GM18511 (cell line): ENCODE results near the gene DZIP1L.
A peak's percentile ranks its signal among the peaks of the same experiment; 100 is the strongest.

Experiments
- ATAC-seq: cut with Tn5 transposase; IDR thresholded peaks from one replicate; pipeline ENCODE4 v1.9.1; 2021; ENCODE audit warnings: mild to moderate bottlenecking, moderate library complexity; ENCODE audit not compliant: unreplicated experiment

Gene DZIP1L

DNA sequence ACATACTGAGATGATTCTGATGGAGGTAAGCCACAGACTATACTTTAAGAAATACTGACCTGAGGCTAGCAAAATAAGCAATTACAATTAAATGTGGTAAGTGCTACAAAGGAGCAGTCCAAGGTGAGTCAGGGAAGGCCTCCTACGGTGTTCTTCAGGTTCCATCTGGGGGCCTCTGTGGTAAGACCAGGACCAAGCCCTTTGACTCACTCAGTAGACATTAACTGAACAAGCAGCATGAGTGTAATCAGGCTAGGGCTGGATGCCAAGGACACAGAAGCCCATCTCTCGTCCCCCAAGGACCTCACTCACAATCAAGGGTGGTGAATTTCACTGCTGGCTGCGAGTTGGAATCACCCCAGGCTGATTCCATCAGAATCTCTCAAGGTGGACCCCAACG lies 37.3 kb downstream of the DZIP1L start:
- ATAC-seq, result no peak

DNA sequence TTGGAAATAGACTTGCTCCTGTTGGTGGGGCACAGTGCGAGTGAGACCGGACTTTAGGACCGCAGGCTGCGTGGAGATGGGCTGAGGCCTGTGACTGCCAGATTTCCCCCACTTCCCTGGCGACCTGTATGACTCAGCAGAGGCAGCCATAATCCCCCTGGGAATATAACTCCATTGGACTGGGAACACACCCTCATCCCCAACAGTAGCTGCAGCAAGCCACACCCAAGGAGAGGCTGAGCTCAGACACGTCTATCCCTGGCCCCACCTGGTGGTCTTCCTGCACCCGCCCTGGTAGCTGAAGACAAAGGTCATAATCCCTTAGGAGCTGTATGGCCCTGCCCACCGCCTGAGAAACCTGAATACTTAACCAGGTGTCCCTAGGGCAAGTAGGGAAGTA lies 42.6 kb downstream of the DZIP1L start:
- no peak for ATAC-seq

DNA sequence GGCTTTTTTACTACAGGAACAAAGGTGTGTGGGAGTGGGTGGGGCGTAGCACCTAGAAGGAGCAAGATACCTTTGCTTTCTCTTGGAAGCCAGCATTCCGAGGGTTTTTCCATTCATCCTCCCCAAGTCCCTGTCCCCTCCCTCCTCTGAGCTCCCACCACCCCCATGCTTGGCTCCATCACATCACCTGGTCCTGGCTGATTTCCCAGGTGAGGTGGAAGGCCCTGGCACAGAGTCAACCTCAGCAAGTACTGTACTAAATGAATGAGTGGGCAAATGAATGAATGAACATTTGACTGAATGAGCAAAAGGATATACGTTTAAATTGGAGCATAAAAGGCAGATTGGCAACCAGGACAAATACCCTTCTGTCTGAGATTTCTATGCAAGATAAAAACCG lies 45.4 kb downstream of the DZIP1L start:
- no peak for ATAC-seq

DNA sequence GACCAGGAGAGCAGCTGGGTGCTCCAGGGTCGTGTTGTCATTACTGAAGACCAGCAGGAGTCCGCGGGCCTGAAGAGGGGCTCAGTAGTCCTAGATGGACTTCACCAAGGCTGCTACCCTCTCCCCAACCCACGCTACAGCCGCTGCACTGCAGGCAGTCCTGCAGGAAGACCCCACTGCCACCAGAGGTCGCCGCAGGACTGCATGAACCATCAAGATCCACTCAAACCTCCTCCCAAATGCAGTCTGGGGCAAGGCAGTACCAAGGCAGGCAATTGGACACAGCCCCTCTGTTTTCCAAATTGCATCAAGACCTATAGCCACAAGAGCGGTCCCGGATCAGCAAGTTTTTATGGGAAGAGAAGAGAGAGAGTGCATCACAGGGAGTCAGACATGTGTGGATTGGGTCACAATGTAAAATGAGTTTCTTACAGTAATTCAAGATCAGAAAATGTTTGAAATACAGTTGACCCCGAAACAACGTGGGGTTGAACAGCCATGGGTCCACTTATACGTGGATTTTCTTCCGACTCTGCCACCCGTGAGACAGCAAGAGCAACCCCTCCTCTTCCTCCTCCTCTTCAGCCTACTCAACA lies 46.7 kb downstream of the DZIP1L start:
- ATAC-seq, result peak; percentile 78

DNA sequence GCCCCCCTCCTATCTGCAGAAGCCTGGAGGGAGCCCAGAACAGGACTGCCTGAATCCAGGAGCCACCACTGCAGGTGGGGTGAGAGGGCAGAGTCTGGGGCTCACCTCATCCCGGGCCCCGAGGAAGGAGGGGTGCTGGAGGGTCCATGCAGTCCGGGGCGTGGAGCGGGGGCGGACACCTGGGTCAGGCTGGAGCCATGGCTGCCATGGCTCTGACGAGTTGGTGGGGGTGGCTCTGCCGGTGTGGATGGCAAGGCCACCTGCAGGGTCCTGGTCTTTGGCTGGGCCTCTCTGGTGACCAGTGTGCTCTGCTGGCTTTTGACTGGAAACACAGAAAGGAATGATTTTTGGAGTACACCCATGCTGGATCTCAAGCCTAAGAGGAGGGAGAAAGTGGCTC lies 47.4 kb downstream of the DZIP1L start:
- ATAC-seq, result peak; percentile 7

DNA sequence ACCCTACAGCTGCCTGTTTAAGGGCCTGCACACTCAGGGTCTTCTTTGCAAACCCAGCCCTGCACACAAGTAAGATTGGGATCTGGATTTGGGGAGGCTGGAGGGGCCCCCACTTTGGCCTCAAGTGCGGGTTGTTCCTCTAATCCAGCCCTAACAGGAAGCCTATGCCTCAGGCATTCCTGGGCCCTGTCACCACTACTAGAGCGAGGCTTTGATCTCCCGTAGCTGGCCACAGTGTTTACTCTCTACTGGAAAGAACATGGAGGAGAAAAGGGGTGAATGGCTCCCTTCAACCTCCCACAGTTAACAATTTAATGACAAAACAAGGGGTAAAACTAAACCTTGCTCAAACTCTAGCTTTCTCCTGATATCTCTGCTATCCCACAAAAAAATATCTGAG lies 48.4 kb downstream of the DZIP1L start:
- no peak for ATAC-seq

DNA sequence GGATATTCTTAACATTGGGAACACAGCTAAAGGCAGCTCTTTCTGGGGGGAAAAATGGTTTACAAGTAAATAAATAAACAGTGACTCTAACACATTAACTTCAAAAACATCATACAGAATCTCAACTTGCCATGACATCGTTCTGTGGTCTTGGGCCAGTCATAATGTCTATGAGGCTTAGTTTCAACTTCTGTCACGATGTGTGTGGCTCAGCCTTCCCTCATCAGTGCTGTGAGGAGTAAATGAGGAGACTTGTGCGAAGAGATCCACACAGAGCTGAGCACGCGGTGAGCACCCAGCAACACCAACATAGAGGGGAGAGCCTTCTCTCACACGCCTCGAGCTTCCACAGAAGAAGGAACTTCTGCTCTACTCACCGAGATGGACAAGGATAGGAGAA lies 49.0 kb downstream of the DZIP1L start:
- ATAC-seq, result peak; percentile 82

DNA sequence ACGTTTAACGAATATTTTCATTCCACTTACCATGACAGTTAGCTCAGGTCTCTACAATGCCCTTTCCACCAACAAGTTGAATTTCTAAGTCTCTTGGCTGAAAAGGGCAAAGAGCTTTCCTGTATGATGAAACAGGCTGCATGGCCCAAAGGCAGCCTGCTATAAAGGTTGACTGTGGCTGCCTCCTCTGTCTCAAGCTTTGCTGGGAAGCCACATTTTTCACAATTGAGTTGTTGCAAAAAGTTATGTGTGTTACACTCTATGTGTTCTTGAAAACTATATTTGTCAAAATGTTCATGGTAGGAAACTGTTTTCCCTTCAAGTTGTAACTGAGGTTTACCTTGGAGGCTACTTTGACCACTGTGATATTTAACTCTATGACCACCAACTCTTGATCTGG lies 49.5 kb downstream of the DZIP1L start:
- no peak for ATAC-seq

DNA sequence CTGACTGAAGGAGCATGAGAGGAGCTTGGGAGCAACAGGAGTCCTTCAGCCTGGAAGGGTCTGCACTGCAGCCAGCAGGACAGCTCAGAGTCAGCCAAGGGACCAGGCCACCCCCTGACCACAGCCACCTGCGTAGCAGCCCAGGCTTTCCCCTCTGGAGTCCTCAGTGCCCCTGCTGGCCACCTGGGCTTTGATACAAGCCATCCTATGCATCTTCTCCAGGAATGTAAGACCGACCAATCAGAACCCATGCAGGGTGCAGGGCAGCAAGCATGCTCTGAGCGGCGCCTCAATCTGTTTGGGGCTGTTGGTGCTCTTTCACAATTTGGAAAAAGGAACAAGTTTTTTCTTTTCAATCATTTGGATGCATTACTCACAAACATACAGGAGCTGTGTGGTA lies 52.0 kb downstream of the DZIP1L start:
- ATAC-seq, result no peak

DNA sequence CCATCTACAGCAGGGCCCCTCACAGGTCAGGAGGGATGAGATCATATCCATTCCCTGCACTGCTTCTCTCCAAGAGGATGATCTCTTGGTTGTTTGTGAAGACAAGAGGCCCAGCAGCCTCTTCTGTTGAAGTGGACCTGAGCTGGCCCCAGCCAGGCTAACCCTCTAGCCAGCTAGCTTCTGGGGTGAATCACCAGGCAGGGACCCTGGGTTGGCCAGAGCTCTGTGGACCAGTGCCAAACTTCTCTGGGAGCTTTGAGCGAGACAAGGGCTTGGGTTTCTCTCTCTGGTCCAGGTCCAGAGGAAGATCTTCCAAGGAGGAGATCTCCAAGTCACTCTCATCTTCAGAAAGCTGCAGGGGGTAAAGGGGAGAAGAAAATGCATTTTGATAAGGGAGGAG lies 52.8 kb downstream of the DZIP1L start:
- no peak for ATAC-seq

DNA sequence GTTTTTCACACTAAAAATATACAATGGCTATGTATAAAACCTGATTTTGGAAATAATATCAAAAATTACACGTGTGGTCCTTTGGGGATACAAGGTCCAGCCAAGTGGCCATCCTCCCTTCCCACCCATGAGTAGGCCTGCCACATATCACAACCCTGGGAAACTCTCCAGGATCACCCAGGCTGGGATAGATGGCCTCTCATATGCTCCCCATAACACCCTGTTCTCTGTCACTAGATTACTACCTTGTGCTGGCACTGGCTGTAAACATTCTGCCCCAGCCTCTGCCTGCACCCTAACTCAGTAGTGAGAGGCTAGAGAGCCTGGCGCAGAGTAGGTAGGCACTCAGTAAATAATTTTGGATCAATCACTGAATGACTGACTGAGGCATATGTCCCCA lies 53.4 kb downstream of the DZIP1L start:
- ATAC-seq, result no peak

DNA sequence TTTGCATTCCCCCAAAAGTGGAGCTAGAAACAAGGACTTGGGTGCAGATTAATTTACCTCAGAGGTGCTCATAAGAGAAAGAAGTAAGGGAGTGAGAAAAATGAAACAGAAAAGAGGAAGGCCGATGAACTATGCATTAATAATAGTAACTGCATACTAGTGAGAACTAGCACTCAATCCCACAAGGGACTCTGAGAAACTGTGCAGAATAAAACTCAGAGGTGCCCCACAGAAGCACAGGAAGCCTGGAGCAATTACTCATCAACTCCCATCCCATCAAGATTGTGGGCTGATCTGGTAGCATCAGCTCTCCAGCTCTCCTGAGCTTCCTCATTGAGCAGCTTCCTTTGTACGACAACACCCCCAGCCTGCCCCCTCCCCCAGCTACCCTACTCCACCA lies 54.6 kb downstream of the DZIP1L start:
- ATAC-seq, result peak; percentile 71

DNA sequence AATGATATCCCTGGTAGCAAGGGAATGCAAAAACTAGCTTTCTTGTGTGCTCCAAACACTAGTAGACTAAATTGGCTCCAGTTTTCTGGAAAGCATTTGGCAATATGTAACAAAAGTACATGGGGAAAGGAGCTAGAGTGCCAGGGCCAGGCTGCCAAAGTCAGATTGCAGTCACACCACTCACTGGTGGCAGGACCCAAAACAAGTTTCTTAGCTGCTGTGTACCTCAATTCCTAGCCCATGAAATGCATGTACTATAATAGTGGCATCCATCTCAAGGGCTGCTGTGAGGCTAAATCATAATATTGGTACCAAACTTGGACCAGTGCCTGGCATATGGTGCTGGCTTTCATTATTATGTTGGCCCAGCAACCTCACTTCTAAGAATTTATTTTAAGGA lies 56.1 kb downstream of the DZIP1L start:
- no peak for ATAC-seq

DNA sequence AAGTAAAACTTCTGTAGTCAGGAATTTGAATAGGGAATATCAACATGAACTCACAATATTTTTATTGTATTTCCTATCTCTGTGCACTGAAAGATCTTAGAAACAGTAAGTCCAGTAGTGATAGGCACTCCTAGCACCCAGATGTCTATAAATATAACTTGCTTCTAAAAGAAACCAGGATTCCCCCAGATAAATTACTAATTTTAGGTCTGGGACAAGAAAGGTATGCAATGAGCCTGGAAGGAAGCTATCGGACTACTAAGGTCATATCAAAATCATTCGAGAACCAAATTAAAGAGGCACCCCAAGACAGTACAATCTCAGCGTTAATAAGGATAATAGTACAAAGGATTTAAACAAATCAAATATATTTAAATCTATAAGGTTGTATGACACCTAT lies 58.0 kb downstream of the DZIP1L start:
- ATAC-seq, result no peak

DNA sequence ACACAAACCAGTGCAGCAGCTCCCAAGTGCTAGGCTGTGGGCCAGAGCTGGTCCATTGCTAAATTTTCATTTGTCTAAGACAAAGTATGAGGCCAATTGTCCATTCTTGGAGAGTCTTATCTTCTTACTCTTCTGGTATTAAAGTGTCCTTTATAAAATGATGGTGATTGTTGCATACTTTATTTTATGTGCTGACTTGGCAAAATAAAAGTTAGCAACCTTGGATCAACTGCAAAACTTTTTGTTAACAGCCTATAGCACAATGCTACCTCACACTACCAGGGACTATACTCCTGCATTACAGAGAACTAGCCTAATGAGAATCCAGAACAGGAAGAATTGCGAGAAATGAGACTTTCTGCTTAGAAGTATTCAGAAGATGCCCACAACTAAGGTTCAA lies 61.4 kb downstream of the DZIP1L start:
- no peak for ATAC-seq

DNA sequence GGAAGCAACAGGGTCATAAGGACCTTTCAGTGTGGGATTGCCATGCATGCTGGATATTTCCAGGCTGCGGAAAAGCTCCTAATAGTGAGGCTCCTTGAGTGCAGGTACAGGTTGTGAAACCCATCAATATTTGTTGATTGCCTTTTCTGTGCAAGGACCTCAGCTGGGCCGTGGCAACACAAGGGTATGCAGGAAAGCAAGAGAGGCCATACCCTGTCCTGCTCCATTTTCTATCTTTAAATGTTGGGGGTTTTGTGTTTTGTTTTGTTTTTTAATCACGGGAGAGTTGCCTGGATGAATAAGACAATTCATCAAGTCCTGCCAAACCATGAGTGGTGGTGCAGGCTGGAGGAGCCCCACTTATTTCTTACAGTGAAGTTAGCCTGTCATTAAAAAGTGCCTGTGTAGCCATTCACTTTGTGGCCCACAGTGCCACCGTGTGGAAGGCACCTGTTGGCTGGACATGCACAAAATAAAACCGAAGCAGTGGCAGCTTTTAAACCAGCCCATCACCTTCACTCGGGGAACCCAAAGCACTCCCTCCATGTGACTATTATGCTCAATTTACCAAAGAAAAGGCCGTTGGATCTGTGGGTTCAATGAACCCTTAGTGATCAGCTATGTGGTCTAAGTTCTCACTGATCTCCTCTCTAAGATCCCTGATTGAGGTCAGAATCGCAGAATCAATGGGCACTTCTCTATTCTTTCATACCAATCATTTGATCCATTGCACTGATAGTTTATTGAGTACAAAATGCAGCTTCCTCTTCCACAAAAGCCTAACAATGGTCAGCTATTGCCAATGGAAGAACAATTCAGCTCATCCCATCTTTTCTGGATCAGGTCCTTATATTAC lies 63.2 kb downstream of the DZIP1L start:
- ATAC-seq, result peak; percentile 87

DNA sequence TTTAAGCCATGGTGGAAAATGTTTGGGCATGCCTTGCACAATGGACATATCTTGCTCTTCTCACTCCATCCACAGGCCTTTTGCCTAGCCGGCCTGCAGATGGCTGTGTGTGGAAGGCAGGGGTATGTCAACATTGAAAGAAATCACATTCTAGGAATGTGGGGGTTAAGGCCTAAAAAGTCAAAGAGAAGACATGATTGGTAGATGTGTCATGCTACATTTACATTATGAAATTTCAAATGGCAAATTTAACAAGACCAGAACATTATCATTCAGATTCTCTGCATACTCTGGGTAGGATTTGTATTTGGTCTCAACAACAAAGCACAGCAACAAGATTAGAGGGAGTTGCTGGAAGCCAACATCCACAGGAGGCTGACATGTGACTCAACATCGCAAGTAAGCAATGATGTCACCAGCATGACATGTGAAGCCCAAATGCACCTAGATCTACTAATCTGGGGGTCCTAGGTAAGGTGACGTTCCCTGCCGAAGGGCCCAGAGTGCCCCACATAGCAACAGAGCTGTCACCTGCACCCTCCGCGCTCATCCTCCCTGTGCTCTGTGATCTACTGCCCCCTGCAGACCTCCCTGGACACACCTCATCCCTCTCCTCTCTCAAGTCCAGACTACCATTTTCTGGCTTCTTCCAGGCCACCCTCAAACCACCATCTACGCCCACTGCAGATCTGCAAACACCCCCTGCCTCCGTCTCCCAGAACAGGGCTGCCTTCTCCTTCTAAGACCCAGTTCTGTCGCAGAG lies 66.1 kb downstream of the DZIP1L start:
- ATAC-seq, result no peak

DNA sequence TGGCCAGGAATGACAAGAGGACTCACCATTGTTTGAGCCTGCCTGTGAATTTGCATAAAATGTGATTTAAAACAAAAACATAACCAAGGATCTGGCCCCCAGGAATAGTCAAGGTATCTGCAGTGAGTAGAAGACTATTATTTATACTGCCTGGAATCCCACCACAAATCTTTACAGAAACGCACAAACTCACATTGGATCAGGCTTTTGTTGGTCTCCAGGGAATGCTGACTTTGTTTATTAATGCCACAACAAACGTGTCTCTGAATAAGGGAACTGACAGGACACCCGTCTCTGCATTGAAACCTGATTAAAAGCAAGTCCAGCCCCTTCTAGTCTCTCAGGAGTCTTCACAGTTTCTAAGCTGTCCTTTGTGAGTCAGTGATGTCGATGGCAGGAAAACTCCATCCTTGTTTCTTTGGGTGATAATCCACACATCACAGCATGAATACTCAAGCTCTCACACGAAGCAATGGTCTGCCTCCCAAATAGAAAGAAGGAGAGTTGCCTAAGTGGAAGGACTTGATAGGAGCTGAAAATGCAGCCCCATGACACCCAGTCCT lies 67.7 kb downstream of the DZIP1L start:
- no peak for ATAC-seq

DNA sequence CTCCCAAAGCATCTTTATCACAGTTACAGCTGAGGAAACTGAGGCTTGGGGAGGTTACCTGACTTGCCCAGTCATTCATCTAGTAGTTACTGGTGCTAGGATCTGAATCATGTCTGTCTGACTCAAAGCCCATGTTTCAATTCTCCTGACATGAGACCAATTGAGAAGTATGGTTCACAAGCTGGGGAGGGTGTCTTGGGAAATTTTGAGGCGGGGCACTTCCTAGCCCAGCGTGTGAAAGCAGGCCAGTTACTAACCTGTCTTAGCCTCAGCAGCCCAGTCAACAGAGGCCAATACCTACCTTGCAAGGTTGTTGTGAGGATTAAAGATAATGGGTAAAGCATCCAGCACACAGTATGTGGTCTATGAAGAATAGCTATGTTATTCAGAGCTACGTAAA lies 68.5 kb downstream of the DZIP1L start:
- ATAC-seq, result peak; percentile 55

DNA sequence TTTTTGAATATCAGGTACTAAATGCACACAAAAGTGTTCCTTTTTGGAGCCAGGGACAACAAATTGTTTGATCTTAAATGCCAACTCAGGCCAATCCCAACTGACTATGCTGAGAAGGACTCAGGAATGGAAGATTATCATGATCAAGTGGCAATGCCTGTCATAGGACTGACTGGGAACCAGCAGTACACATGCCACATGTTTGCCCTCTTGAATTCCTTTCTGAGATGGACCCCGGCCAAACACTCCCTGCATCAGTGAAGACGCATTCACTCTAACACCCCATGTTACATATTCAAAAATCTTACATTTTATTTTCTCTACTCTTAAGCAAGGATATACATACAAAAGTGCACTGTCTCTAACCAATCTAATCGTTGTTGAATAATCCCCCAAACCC lies 69.3 kb downstream of the DZIP1L start:
- ATAC-seq, result no peak

DNA sequence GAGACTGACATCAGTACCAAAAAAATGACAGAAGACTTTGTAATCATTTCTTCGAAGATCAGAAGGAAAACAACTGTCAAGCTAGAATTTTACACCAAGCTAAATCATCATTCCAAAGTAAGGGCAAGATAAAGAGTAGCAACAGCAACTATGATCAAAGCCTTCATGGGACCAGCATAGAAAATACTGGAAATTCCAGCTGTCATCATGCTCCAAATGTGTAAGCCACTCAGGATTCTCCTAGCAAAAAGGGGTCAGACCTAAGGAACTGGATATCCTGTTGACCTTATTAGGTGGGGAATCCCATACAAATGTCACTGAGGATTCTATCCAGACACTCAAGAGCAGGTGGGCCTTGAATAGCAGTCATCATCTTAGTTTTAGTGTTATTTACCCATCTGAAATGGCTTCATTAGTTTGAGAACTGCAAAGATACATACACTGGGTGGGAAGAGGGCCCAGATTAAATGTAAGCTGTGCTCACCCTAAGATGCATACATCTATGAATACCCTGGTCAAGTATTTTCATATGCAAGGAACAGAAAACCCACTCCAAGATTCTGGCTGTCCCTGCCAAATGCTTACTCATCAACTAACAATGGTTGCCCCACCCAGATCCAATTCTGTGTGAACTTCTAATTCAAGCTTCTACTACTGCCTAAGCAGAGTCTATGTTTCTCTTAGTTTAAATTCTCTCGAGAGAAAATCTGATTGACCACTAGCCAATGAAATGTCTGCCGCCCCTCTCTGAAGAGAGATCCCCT lies 72.0 kb downstream of the DZIP1L start:
- ATAC-seq, result no peak
